ENCODE results near the gene DALRD3.

Gene DALRD3

DNA sequence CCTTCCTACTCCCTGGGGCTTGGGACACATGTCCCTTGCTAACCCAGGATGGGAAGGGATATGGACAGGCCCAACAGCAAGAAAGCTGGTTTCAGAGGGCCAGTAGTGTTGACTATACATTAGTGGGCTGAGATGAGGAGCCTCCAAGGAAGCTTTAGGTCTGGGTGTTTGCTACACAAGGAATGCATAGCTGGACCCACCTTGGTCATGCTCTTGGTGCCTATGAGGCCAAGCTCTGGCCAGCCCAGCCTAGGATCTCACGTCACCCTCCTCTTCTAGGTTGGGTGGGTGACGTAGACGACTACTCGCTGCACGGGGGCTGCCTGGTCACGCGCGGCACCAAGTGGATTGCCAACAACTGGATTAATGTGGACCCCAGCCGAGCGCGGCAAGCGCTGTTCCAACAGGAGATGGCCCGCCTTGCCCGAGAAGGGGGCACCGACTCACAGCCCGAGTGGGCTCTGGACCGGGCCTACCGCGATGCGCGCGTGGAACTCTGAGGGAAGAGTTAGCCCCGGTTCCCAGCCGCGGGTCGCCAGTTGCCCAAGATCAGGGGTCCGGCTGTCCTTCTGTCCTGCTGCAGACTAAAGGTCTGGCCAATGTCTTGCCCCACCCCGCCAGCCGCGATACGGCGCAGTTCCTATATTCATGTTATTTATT is 11.8 kb downstream of the DALRD3 start:
- TF ChIP-seq, protein P1, sequence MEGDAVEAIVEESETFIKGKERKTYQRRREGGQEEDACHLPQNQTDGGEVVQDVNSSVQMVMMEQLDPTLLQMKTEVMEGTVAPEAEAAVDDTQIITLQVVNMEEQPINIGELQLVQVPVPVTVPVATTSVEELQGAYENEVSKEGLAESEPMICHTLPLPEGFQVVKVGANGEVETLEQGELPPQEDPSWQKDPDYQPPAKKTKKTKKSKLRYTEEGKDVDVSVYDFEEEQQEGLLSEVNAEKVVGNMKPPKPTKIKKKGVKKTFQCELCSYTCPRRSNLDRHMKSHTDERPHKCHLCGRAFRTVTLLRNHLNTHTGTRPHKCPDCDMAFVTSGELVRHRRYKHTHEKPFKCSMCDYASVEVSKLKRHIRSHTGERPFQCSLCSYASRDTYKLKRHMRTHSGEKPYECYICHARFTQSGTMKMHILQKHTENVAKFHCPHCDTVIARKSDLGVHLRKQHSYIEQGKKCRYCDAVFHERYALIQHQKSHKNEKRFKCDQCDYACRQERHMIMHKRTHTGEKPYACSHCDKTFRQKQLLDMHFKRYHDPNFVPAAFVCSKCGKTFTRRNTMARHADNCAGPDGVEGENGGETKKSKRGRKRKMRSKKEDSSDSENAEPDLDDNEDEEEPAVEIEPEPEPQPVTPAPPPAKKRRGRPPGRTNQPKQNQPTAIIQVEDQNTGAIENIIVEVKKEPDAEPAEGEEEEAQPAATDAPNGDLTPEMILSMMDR (IDR thresholded peaks at IDR 0.05; ENCODE audit: borderline replicate concordance, control extremely low read depth, extremely low read depth, insufficient read depth, missing control alignments): no peak
- DNase-seq (ENCODE audit: low spot score): no peak
- in situ Hi-C loops (cut with MboI; ENCODE audit: low sequenced_read_pairs, unreplicated experiment): no loop called here

GRCh38 chr3:49005998-49006397 is 12.4 kb downstream of the DALRD3 start:
- DNase-seq (ENCODE audit: low spot score): no peak
- TF ChIP-seq, protein P1 (IDR thresholded peaks at IDR 0.05; ENCODE audit: borderline replicate concordance, control extremely low read depth, extremely low read depth, insufficient read depth, missing control alignments): no peak
- in situ Hi-C loops (cut with MboI; ENCODE audit: low sequenced_read_pairs, unreplicated experiment): no loop called here

DNA sequence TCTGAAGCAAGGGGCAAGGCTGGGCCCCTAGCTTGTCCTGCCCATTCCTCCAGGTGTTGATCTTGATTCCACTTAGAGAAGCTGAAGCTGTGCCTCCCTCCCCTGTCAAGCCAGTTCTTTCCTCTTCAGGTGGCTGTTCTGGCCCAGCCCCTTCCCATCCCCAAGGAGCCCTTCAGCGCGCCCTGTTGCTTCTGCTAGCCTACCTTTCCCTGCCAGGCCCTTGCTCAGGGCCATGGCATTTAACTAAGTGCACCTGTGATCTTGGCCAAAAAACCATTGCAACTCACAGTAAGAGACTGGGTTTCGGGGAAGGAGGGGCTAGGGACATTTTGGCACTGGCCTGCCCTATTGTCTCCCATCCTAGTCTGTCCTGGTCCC is 13.1 kb downstream of the DALRD3 start:
- in situ Hi-C loops (cut with MboI; ENCODE audit: low sequenced_read_pairs, unreplicated experiment): no loop called here

DNA sequence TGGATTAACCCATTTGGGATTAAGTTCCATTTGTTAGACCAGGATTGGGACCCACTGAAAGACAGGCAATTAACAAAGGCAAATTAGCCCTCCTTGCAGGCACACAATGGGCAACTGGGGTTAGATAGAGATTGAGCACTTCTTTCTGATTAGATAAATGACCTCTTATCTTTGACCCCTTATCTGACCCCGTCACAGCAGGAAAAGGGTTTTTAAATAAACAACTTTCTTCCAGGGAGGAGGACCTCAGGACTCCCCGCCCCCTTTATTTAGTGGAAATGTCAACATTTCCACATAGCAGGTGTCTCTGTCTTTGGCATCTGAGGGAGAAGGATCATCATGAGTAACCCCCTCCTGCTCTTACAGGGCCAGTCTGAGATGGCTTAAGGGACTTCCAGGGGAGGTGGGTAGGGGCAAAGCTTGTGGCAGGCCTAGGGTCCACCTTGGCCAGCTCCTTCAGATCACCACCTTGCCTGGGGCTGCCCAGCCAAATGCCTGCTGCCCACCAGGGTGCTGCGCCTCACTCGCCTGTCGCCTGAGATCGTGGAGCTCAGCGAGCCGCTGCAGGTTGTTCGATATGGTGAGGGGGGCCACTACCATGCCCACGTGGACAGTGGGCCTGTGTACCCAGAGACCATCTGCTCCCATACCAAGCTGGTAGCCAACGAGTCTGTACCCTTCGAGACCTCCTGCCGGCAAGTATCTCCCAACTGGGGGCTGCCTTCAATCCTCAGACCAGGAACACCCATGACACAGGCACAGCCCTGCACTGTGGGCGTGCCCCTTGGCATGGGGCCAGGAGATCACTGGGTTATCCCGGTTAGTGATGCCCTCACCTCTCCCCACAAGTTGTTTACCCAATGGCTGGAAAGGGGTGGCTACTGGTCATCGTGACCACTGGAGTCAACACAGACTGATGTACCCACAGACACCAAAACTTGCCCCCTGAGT is 13.8 kb downstream of the DALRD3 start:
- in situ Hi-C loops (cut with MboI; ENCODE audit: low sequenced_read_pairs, unreplicated experiment): no loop called here
- DNase-seq (ENCODE audit: low spot score): no peak
- TF ChIP-seq, protein P1 (IDR thresholded peaks at IDR 0.05; ENCODE audit: borderline replicate concordance, control extremely low read depth, extremely low read depth, insufficient read depth, missing control alignments): no peak

More for the DNA sequence above, 13.1 kb downstream of the DALRD3 start:
- no peak for DNase-seq (ENCODE audit: low spot score)
- TF ChIP-seq, protein P1 (IDR thresholded peaks at IDR 0.05; ENCODE audit: borderline replicate concordance, control extremely low read depth, extremely low read depth, insufficient read depth, missing control alignments): no peak

GRCh38 chr3:49001155-49001554 is 17.2 kb downstream of the DALRD3 start:
- TF ChIP-seq, protein P1 (IDR thresholded peaks at IDR 0.05; ENCODE audit: borderline replicate concordance, control extremely low read depth, extremely low read depth, insufficient read depth, missing control alignments): no peak
- no peak for DNase-seq (ENCODE audit: low spot score)
- in situ Hi-C loops (cut with MboI; ENCODE audit: low sequenced_read_pairs, unreplicated experiment): no loop called here

- TF ChIP-seq, protein P1 (IDR thresholded peaks at IDR 0.05; ENCODE audit: borderline replicate concordance, control extremely low read depth, extremely low read depth, insufficient read depth, missing control alignments): no peak
- no peak for DNase-seq (ENCODE audit: low spot score)
- in situ Hi-C loops (cut with MboI; ENCODE audit: low sequenced_read_pairs, unreplicated experiment): no loop called here
Observed at GRCh38 chr3:48999085-48999858, 19.1 kb downstream of the DALRD3 start.
